ENCODE results near the gene P3H4.

DNA sequence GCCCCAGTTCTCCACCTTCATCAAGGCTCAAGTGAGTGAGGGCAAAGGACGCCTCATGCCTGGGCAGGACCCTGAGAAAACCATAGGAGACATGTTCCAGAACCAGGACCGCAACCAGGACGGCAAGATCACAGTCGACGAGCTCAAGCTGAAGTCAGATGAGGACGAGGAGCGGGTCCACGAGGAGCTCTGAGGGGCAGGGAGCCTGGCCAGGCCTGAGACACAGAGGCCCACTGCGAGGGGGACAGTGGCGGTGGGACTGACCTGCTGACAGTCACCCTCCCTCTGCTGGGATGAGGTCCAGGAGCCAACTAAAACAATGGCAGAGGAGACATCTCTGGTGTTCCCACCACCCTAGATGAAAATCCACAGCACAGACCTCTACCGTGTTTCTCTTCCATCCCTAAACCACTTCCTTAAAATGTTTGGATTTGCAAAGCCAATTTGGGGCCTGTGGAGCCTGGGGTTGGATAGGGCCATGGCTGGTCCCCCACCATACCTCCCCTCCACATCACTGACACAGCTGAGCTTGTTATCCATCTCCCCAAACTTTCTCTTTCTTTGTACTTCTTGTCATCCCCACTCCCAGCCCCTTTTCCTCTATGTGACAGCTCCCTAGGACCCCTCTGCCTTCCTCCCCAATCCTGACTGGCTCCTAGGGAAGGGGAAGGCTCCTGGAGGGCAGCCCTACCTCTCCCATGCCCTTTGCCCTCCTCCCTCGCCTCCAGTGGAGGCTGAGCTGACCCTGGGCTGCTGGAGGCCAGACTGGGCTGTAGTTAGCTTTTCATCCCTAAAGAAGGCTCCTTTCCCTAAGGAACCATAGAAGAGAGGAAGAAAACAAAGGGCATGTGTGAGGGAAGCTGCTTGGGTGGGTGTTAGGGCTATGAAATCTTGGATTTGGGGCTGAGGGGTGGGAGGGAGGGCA lies 10.7 kb upstream of the P3H4 start:
- no peak for TF ChIP-seq POLR2A (IDR thresholded peaks at IDR 0.05)
- TF ChIP-seq, protein P1, sequence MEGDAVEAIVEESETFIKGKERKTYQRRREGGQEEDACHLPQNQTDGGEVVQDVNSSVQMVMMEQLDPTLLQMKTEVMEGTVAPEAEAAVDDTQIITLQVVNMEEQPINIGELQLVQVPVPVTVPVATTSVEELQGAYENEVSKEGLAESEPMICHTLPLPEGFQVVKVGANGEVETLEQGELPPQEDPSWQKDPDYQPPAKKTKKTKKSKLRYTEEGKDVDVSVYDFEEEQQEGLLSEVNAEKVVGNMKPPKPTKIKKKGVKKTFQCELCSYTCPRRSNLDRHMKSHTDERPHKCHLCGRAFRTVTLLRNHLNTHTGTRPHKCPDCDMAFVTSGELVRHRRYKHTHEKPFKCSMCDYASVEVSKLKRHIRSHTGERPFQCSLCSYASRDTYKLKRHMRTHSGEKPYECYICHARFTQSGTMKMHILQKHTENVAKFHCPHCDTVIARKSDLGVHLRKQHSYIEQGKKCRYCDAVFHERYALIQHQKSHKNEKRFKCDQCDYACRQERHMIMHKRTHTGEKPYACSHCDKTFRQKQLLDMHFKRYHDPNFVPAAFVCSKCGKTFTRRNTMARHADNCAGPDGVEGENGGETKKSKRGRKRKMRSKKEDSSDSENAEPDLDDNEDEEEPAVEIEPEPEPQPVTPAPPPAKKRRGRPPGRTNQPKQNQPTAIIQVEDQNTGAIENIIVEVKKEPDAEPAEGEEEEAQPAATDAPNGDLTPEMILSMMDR (IDR thresholded peaks at IDR 0.05): no peak
